Neuronal stem cell (in vitro differentiated cells): Measurements from ENCODE around the gene EPHA5.

Experiments used
- DNase-seq: peaks from one replicate; pipeline ENCODE4 v3.0.0-alpha.2; 2013; ENCODE audit warnings: low spot score
- H2AFZ ChIP-seq: one replicate; pipeline ENCODE4 v1.6.1; 2013; ENCODE audit warnings: mild to moderate bottlenecking, low read length, inconsistent platforms
- H2AK5ac ChIP-seq: 2 replicates; pipeline ENCODE4 v1.6.1; 2013; ENCODE audit warnings: low read depth, mild to moderate bottlenecking, inconsistent platforms, low read length, moderate library complexity, mixed read lengths
- H2BK120ac ChIP-seq: 2 replicates; pipeline ENCODE4 v1.6.1; 2013; ENCODE audit warnings: low read depth, mild to moderate bottlenecking, inconsistent platforms, low read length, moderate library complexity, mixed read lengths
- H2BK12ac ChIP-seq: one replicate; pipeline ENCODE4 v1.6.1; 2013; ENCODE audit warnings: low read length, inconsistent platforms
- H2BK15ac ChIP-seq: 2 replicates; pipeline ENCODE4 v1.6.1; 2013; ENCODE audit warnings: mild to moderate bottlenecking, low read length, inconsistent platforms, mixed read lengths
- H2BK5ac ChIP-seq: one replicate; pipeline ENCODE4 v1.6.1; 2013; ENCODE audit warnings: inconsistent platforms, mild to moderate bottlenecking, low read length, moderate library complexity
- H3K14ac ChIP-seq: one replicate; pipeline ENCODE4 v1.6.1; 2013; ENCODE audit warnings: low read length, inconsistent platforms
- H3K18ac ChIP-seq: 2 replicates; pipeline ENCODE4 v1.6.1; 2013; ENCODE audit warnings: low read length, inconsistent platforms
- H3K23ac ChIP-seq: 2 replicates; pipeline ENCODE4 v1.6.1; 2013; ENCODE audit warnings: low read depth, mild to moderate bottlenecking, mixed read lengths, low read length, inconsistent platforms; ENCODE audit not compliant: poor library complexity
- H3K27ac ChIP-seq: replicated peaks from 3 replicates; pipeline ENCODE4 v1.5.1; 2013; ENCODE audit warnings: low read length, inconsistent platforms
- H3K27me3 ChIP-seq, 3 experiments: 2 replicates each; pipeline ENCODE4 v1.6.1; 2013; ENCODE audit warnings: low read length in 3 of 3, mild to moderate bottlenecking in 2 of 3, inconsistent platforms in 1 of 3, low read depth in 1 of 3, mixed read lengths in 1 of 3, moderate library complexity in 1 of 3; ENCODE audit not compliant: control insufficient read depth in 3 of 3, insufficient read depth in 3 of 3
- H3K36me3 ChIP-seq, 2 donors: replicated peaks in 1 of 2; 2 replicates each; pipeline ENCODE4 v1.6.1; 2013; ENCODE audit warnings: low read length in 2 of 2; ENCODE audit not compliant: control insufficient read depth in 2 of 2, insufficient read depth in 2 of 2
- H3K4ac ChIP-seq: 2 replicates; pipeline ENCODE4 v1.6.1; 2013; ENCODE audit warnings: inconsistent platforms, mild to moderate bottlenecking, low read length, moderate library complexity
- H3K4me1 ChIP-seq, 2 donors: 1 replicate in 1 of 2; 2 replicates in 1 of 2; pipeline ENCODE4 v1.6.1; 2013; ENCODE audit warnings: low read length in 2 of 2, low read depth in 1 of 2; ENCODE audit not compliant: control insufficient read depth in 2 of 2, insufficient read depth in 1 of 2
- H3K4me2 ChIP-seq: one replicate; pipeline ENCODE4 v1.6.1; 2013; ENCODE audit warnings: mild to moderate bottlenecking, low read length, inconsistent platforms; ENCODE audit not compliant: insufficient read depth, poor library complexity, severe bottlenecking
- H3K4me3 ChIP-seq, 2 donors: 2 replicates each; pipeline ENCODE4 v1.5.1; 2013; ENCODE audit warnings: low read length in 2 of 2, mild to moderate bottlenecking in 2 of 2, inconsistent platforms in 1 of 2, moderate library complexity in 1 of 2
- H3K79me1 ChIP-seq: one replicate; pipeline ENCODE4 v1.6.1; 2013; ENCODE audit warnings: low read depth, mild to moderate bottlenecking, inconsistent platforms, low read length, moderate library complexity
- H3K9ac ChIP-seq: one replicate; pipeline ENCODE4 v1.6.1; 2013; ENCODE audit warnings: mild to moderate bottlenecking, low read depth, low read length, inconsistent platforms; ENCODE audit not compliant: poor library complexity
- H3K9me3 ChIP-seq, 2 donors: replicated peaks in 1 of 2; 2 replicates each; pipeline versions ENCODE3 to v1.6.1; 2013; ENCODE audit warnings: low read length in 2 of 2, mild to moderate bottlenecking in 2 of 2, inconsistent platforms in 1 of 2, low read depth in 1 of 2, mixed read lengths in 1 of 2, moderate library complexity in 1 of 2; ENCODE audit not compliant: control insufficient read depth in 2 of 2, insufficient read depth in 1 of 2
- H4K8ac ChIP-seq: one replicate; pipeline ENCODE4 v1.6.1; 2013; ENCODE audit warnings: low read depth, mild to moderate bottlenecking, inconsistent platforms, low read length, moderate library complexity
- H4K91ac ChIP-seq: one replicate; pipeline ENCODE4 v1.6.1; 2013; ENCODE audit warnings: low read length, low read depth, mild to moderate bottlenecking, inconsistent platforms; ENCODE audit not compliant: poor library complexity
- WGBS, 2 donors: extraction: QIAGEN DNeasy Blood & Tissue Kit; methylation state at CpG; one replicate each; pipeline ENCODE4 v1.1.7; 2013; ENCODE audit warnings: missing lambda C conversion rate in 2 of 2, mixed read lengths in 1 of 2; ENCODE audit not compliant: insufficient read length in 2 of 2, insufficient replicate concordance in 1 of 2; ENCODE audit errors: extremely low coverage in 2 of 2; 5-methylcytosine and 5-hydroxymethylcytosine counted together

The EPHA5 gene

GRCh38 chr4:65472531-65472930 is 197.8 kb downstream of the EPHA5 start:
- H3K23ac ChIP-seq = no peak overlapping the region
- H4K91ac ChIP-seq = no peak overlapping the region
- no peak overlapping the region for H3K4me2 ChIP-seq
- H2BK5ac ChIP-seq = no peak overlapping the region
- DNase-seq = no peak
- H3K27ac ChIP-seq = no peak overlapping the region
- no peak overlapping the region for H3K18ac ChIP-seq
- H2AFZ ChIP-seq = no peak overlapping the region
- no peak overlapping the region for H2AK5ac ChIP-seq
- H2BK120ac ChIP-seq = no peak overlapping the region
- H3K14ac ChIP-seq = no peak overlapping the region
- no peaks in the 10 kb centered on the region for H3K79me1 ChIP-seq
- H2BK15ac ChIP-seq = no peak overlapping the region
- H3K27me3 ChIP-seq = no peaks in the 10 kb centered on the region
- no peaks in the 10 kb centered on the region for H3K36me3 ChIP-seq
- H4K8ac ChIP-seq = no peak overlapping the region
- WGBS, 2 donors = no CpG with 5 or more reads among the region's 5 CpGs
- no peak overlapping the region for H3K4me3 ChIP-seq
- H3K4me1 ChIP-seq = no peaks in the 10 kb centered on the region
- H2BK12ac ChIP-seq = no peak overlapping the region
- no peak overlapping the region for H3K9ac ChIP-seq
- no peak overlapping the region for H3K4ac ChIP-seq
- H3K9me3 ChIP-seq = no peaks in the 10 kb centered on the region

DNA sequence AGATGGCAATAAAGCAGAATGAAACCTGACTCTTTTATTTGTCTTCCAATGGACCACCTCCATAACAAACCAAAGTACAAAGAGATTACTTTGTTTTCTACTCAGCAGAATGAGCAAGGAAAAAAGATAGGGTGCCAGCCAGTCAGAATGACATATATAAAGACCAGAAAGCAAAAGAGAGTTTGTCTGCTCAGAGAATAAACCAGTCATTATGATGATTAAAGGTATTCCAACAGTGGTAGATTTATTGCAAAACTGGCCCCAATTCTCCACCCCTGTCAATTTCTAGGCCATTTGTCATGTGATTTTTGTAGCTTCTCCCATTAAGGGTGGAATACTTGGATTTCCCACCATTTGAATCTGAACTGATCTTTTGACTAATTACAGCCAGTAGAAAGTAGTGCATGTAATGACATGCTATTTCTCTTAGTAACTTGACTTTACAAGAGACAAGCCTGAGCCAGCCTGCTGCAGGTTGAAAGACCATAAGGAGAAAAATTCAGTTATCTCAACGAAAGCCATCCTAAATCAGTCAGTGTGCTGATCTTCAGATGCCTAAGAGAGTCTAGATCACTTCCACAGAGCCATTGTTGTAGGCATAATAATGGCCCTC is 203.1 kb downstream of the EPHA5 start:
- no peak overlapping the region for H3K4me2 ChIP-seq
- no peak overlapping the region for H2BK5ac ChIP-seq
- WGBS, 2 donors = no CpG with 5 or more reads among the region's 1 CpG
- no peak overlapping the region for H2AFZ ChIP-seq
- no peak overlapping the region for H3K23ac ChIP-seq
- no peak overlapping the region for H2BK120ac ChIP-seq
- H3K9me3 ChIP-seq = no peaks in the 10 kb centered on the region
- no peaks in the 10 kb centered on the region for H3K36me3 ChIP-seq
- H3K18ac ChIP-seq = no peak overlapping the region
- no peak overlapping the region for H3K27ac ChIP-seq
- H3K14ac ChIP-seq = no peak overlapping the region
- H3K4me1 ChIP-seq = no peaks in the 10 kb centered on the region
- no peaks in the 10 kb centered on the region for H3K79me1 ChIP-seq
- no peak overlapping the region for H3K4me3 ChIP-seq
- no peak overlapping the region for H2AK5ac ChIP-seq
- no peak overlapping the region for H4K8ac ChIP-seq
- no peak overlapping the region for H4K91ac ChIP-seq
- no peak overlapping the region for H3K4ac ChIP-seq
- DNase-seq = no peak
- no peak overlapping the region for H2BK15ac ChIP-seq
- no peak overlapping the region for H3K9ac ChIP-seq
- no peaks in the 10 kb centered on the region for H3K27me3 ChIP-seq
- H2BK12ac ChIP-seq = no peak overlapping the region

- Histone ChIP-seq H3K18ac (no peak overlapping the region), H3K9ac (no peak overlapping the region), H3K4me3 (no peak overlapping the region), H2BK12ac (no peak overlapping the region), H3K23ac (no peak overlapping the region), H3K27ac (no peak overlapping the region), H3K9me3 (no peaks in the 10 kb centered on the region), H3K36me3 (no peaks in the 10 kb centered on the region), H3K4ac (no peak overlapping the region), H3K14ac (no peak overlapping the region), H2BK120ac (no peak overlapping the region), H4K91ac (no peak overlapping the region), H2AK5ac (no peak overlapping the region), H2BK5ac (no peak overlapping the region), H3K4me2 (no peak overlapping the region), H4K8ac (no peak overlapping the region), H3K27me3 (no peaks in the 10 kb centered on the region), H2AFZ (no peak overlapping the region), H2BK15ac (no peak overlapping the region), H3K4me1 (no peaks in the 10 kb centered on the region), H3K79me1 (no peaks in the 10 kb centered on the region)
- no peak for DNase-seq
- no CpG with 5 or more reads among the region's 4 CpGs for WGBS, 2 donors
These were observed 208.5 kb downstream of the EPHA5 start for GRCh38 chr4:65461781-65462180.

- Histone ChIP-seq H3K4me2 (no peak overlapping the region), H3K4me1 (no peaks in the 10 kb centered on the region)
These were observed 213.3 kb downstream of the EPHA5 start for GRCh38 chr4:65457011-65457410.

More at GRCh38 chr4:65457011-65457410, 213.3 kb downstream of the EPHA5 start:
- Histone ChIP-seq H2AK5ac (no peak overlapping the region), H4K8ac (no peak overlapping the region), H3K14ac (no peak overlapping the region), H3K4ac (no peak overlapping the region), H2BK5ac (no peak overlapping the region), H2BK12ac (no peak overlapping the region), H3K79me1 (no peaks in the 10 kb centered on the region), H3K27me3 (no peaks in the 10 kb centered on the region), H3K23ac (no peak overlapping the region), H3K36me3 (no peaks in the 10 kb centered on the region), H4K91ac (no peak overlapping the region), H3K18ac (no peak overlapping the region), H3K9ac (no peak overlapping the region), H2BK120ac (no peak overlapping the region), H2AFZ (no peak overlapping the region), H3K4me3 (no peak overlapping the region), H2BK15ac (no peak overlapping the region), H3K9me3 (no peaks in the 10 kb centered on the region), H3K27ac (no peak overlapping the region)
- no peak for DNase-seq
- WGBS, 2 donors = no CpG with 5 or more reads among the region's 2 CpGs
